ENCODE measurements around the gene PIGB. TPM values are rescaled to one million over a fixed set of nuclear protein-coding genes. Genes with fewer than 3 reads are reported as not detected.

Gene PIGB
- total RNA-seq, 1 experiment from 2014 or later = 5.2 TPM

Small RNA genes lying within 50 kb of the gene (microRNA-seq; reads per million reads assigned to microRNA genes)
- 34.9 reads per million, percentile 48 among the genes with 10 or more reads in this experiment for gene MIR628 (ENCODE audit: borderline number of aligned reads)

Other genes with a start within 250 kb of the PIGB start
- 91.9 to 115 TPM (median 95.7 TPM) in 3 replicates for gene RSL24D1, start 122.3 kb upstream of the PIGB start, total RNA-seq (2021)
- gene RAB27A, start 29.4 kb upstream of the PIGB start, total RNA-seq (2021) = 4.7 to 8.0 TPM (median 7.3 TPM) in 3 replicates
- 11.2 to 13.0 TPM (median 11.9 TPM) in 3 replicates for gene PIGBOS1, start 99 bp upstream of the PIGB start, total RNA-seq (2021)
- 17.1 to 17.8 TPM (median 17.2 TPM) in 3 replicates for gene CCPG1, start 89.1 kb downstream of the PIGB start, total RNA-seq (2021)
- 1.6 to 2.5 TPM (median 1.8 TPM) in 3 replicates for gene PIERCE2, start 89.3 kb downstream of the PIGB start, total RNA-seq (2021)
- gene DNAAF4, start 189.0 kb downstream of the PIGB start, total RNA-seq (2021) = 1.2 to 1.9 TPM (median 1.2 TPM) in 3 replicates

All from WTC11 (cell line).